ENCODE results near the gene AMMECR1L.
"Not testable (repeated sequence)": the region's sequence is repeated elsewhere in the genome, so short reads cannot be mapped to it uniquely, and the experiment has no call there.

Gene AMMECR1L

DNA sequence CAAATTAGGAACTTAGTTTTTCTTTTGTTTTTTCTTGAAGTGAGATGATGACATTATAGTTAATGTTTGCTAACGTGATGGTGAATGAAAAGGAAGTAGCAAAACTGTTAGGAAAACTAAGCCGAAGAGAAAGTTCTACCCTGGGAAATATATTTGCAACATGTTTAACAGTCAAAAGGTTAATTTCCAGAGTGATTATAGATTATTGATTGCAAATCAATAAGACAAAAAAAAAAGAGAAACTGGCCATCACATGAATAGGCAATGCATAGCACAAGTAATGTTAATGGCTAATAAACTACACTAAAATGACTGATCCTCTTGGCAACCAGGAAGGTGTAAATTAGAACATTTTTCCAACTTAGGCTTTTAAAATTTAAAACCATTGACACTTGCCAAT, 26.0 kb upstream of the AMMECR1L start:
- no peaks in the 10 kb centered on the region for H3K36me3 ChIP-seq (ENCODE audit: control insufficient read depth, low read length)
- H4K20me1 ChIP-seq (ENCODE audit: control insufficient read depth, insufficient read depth, low read depth, low read length): no peaks in the 10 kb centered on the region
- H3K27me3 ChIP-seq (ENCODE audit: control insufficient read depth, low read length): 0 out of 2 replicates have a peak, but pooled peaks cover 3% of the 10 kb centered on the region
- no peaks in the 10 kb centered on the region for H3K79me2 ChIP-seq (ENCODE audit: control insufficient read depth, low read length)
- H3K27ac ChIP-seq (ENCODE audit: low read depth, low read length): no peak overlapping the region
- H3K4me2 ChIP-seq (ENCODE audit: low read length): no peak overlapping the region
- TF ChIP-seq CTCF (IDR thresholded peaks at IDR 0.05; ENCODE audit: low read depth, low read length, poor library complexity, severe bottlenecking) (no peak), EZH2phosphoT487 (IDR thresholded peaks at IDR 0.05; ENCODE audit: borderline replicate concordance, low read length) (no peak)
- no peaks in the 10 kb centered on the region for H3F3A ChIP-seq (ENCODE audit: control insufficient read depth, insufficient read depth)
- no peaks in the 10 kb centered on the region for H3K9me2 ChIP-seq (replicated peaks; ENCODE audit: control insufficient read depth, low read length)
- H3K4me3 ChIP-seq (ENCODE audit: low read length): no peak overlapping the region
- H3K4me1 ChIP-seq (ENCODE audit: control insufficient read depth, low read length): no peaks in the 10 kb centered on the region
- H3K9me3 ChIP-seq (ENCODE audit: control insufficient read depth, insufficient read depth, low read length): no peaks in the 10 kb centered on the region

- TF ChIP-seq CTCF (IDR thresholded peaks at IDR 0.05; ENCODE audit: low read depth, low read length, poor library complexity, severe bottlenecking) (no peak), EZH2phosphoT487 (IDR thresholded peaks at IDR 0.05; ENCODE audit: borderline replicate concordance, low read length) (no peak)
- Histone ChIP-seq H3K27me3 (ENCODE audit: control insufficient read depth, low read length) (peaks cover 5% of the 10 kb centered on the region), H3K79me2 (ENCODE audit: control insufficient read depth, low read length) (no peaks in the 10 kb centered on the region), H3K27ac (ENCODE audit: low read depth, low read length) (no peak overlapping the region), H4K20me1 (ENCODE audit: control insufficient read depth, insufficient read depth, low read depth, low read length) (no peaks in the 10 kb centered on the region), H3K4me2 (ENCODE audit: low read length) (no peak overlapping the region), H3K9me2 (replicated peaks; ENCODE audit: control insufficient read depth, low read length) (no peaks in the 10 kb centered on the region), H3K4me1 (ENCODE audit: control insufficient read depth, low read length) (no peaks in the 10 kb centered on the region), H3F3A (ENCODE audit: control insufficient read depth, insufficient read depth) (no peaks in the 10 kb centered on the region), H3K9me3 (ENCODE audit: control insufficient read depth, insufficient read depth, low read length) (no peaks in the 10 kb centered on the region), H3K4me3 (ENCODE audit: low read length) (no peak overlapping the region), H3K36me3 (ENCODE audit: control insufficient read depth, low read length) (no peaks in the 10 kb centered on the region)
These were observed 24.7 kb upstream of the AMMECR1L start for GRCh38 chr2:127910415-127910814.

GRCh38 chr2:127909019-127909418, 23.3 kb upstream of the AMMECR1L start:
- H3K4me3 ChIP-seq (ENCODE audit: low read length): no peak overlapping the region
- no peaks in the 10 kb centered on the region for H3F3A ChIP-seq (ENCODE audit: control insufficient read depth, insufficient read depth)
- H3K4me1 ChIP-seq (ENCODE audit: control insufficient read depth, low read length): no peaks in the 10 kb centered on the region
- H3K79me2 ChIP-seq (ENCODE audit: control insufficient read depth, low read length): no peaks in the 10 kb centered on the region
- H4K20me1 ChIP-seq (ENCODE audit: control insufficient read depth, insufficient read depth, low read depth, low read length): no peaks in the 10 kb centered on the region
- H3K9me3 ChIP-seq (ENCODE audit: control insufficient read depth, insufficient read depth, low read length): no peaks in the 10 kb centered on the region
- no peaks in the 10 kb centered on the region for H3K36me3 ChIP-seq (ENCODE audit: control insufficient read depth, low read length)
- no peak for TF ChIP-seq CTCF (IDR thresholded peaks at IDR 0.05; ENCODE audit: low read depth, low read length, poor library complexity, severe bottlenecking)
- TF ChIP-seq EZH2phosphoT487 (IDR thresholded peaks at IDR 0.05; ENCODE audit: borderline replicate concordance, low read length): no peak
- H3K9me2 ChIP-seq (replicated peaks; ENCODE audit: control insufficient read depth, low read length): no peaks in the 10 kb centered on the region
- no peak overlapping the region for H3K27ac ChIP-seq (ENCODE audit: low read depth, low read length)
- no peak overlapping the region for H3K4me2 ChIP-seq (ENCODE audit: low read length)
- peaks cover 10% of the 10 kb centered on the region for H3K27me3 ChIP-seq (ENCODE audit: control insufficient read depth, low read length)

GRCh38 chr2:127907733-127908400, 22.1 kb upstream of the AMMECR1L start:
- H3K4me2 ChIP-seq (ENCODE audit: low read length); H3K4me1 ChIP-seq (ENCODE audit: control insufficient read depth, low read length); H3K9me2 ChIP-seq (replicated peaks; ENCODE audit: control insufficient read depth, low read length); H3F3A ChIP-seq (ENCODE audit: control insufficient read depth, insufficient read depth); H3K36me3 ChIP-seq (ENCODE audit: control insufficient read depth, low read length); H3K4me3 ChIP-seq (ENCODE audit: low read length); H4K20me1 ChIP-seq (ENCODE audit: control insufficient read depth, insufficient read depth, low read depth, low read length); H3K79me2 ChIP-seq (ENCODE audit: control insufficient read depth, low read length); H3K9me3 ChIP-seq (ENCODE audit: control insufficient read depth, insufficient read depth, low read length); H3K27ac ChIP-seq (ENCODE audit: low read depth, low read length); H3K27me3 ChIP-seq (ENCODE audit: control insufficient read depth, low read length): not testable (repeated sequence)

All from DOHH2 (cell line).